HG03354 (cell line): Measurements from ENCODE around the gene RRP12.

Source experiments
- ATAC-seq: cut with Tn5 transposase; IDR thresholded peaks from one replicate; pipeline ENCODE4 v1.9.1; 2021; ENCODE audit warnings: mild to moderate bottlenecking; ENCODE audit not compliant: unreplicated experiment, poor library complexity, severe bottlenecking

The RRP12 gene

DNA sequence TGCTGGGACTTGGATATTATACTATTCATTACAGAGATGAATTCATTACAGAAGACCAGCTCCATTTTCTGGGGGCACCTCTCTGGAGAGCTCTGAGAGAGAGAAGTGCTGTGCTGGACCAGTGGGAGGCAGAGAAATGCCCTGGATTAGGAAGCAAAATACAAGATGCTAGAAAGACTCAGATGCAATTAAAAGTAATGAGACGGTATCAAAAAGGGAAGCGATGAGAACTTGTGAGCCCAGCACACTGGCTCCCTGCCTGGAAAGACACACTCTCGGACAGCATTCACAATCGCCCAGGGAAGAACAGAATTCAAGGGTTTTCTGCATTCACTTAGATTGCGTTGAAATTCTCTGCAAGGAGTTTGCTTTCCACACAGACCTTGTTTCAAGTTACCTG, 63.1 kb downstream of the RRP12 start:
- no peak for ATAC-seq

DNA sequence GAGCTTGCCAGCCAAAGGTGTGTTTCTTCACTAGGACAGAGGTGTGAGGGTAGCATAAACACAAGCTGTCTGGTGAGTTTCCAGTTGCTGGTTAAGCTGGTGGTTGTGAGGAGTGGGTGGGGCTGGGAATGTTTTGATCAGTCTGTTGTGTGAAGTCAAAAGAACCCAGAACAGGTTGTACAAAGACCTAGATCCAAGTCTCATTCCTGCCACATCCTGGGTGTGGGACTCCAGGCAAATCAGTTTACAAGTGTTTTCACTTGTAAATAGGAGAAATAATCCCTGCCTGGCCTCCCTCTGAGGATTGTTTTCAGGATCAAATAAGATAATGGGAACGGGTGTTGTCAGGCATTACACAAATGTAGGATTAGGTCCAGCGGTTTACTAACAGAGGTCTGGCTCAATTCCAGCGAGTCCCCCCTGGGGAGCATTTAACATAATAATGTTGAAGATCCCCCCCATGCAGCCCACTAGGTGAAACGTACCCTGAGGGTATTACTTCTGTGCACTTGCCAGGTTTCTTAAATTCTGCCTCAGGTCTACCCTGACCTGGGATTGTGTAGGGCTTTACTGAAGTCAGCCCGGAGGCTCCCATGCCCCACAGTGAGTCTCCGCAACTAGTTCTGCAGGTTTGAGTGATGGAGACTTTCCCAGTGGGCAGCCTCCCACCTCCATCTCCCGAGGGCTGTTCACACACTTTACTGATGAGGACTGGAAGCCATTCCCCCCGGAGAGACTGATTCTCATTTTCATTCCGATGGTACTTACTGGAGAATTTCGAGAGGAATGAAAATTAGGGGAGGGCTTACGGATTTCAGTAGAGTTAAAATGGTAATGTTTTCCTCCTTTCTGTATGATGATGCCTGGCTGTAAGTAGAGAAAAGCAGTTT, 64.0 kb downstream of the RRP12 start:
- no peak for ATAC-seq

DNA sequence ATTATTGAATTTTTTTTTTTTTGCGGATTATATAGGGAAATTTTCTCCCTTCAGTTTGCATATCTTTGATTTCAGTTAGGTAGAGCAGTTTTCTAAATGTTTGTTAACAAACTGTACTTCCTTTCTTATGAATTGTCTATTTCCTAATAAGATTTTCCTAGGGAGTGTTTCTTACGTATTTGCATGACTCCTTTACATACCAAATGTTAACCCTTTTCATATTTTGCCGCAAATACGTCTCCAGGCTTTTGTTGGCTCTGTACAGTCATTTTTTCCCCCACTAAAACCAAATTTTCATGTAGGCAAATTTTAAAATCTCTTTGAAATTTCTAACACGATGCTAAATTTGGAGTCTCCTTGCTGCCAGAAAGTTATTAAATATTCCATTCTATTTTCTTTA, 64.7 kb downstream of the RRP12 start:
- ATAC-seq: no peak

DNA sequence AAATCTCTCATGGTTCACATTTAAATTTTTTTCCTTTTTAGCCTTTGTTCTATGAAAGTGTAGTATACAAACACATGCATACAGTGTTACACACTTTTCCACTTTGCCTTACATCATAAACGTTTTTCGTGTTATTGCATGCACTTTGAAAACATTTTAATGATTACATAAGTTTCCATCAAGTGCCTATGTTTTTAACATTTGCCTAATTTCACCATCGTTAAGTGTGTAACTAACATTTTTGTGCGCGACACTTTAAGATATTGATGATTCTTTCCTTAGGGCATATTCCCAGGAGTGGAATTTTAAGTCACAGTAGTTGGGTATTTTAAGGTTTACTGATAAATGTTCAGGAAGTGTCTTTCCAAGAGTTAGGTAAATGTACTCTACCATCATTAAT, 65.1 kb downstream of the RRP12 start:
- ATAC-seq: no peak

DNA sequence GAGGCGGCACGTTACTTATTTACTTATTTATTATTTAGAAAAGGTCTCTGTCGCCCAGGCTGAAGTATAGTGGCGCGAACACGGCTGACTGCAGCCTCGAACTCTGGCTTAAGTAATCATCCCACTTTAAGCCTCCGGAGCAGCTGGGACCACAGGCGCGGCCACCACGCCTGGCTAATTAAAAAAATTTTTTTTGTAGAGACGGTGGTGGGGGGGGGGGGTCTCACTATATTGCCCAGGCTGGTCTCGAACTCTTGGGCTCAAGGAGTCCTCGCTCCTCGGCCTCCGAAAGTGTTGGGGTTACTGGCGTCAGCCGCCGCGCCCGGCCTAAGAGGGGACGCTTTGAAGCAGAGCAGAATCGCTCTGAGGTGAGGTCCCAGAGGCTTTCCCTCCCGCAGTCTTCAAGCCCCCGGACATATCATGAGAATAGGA, 65.9 kb downstream of the RRP12 start:
- no peak for ATAC-seq

DNA sequence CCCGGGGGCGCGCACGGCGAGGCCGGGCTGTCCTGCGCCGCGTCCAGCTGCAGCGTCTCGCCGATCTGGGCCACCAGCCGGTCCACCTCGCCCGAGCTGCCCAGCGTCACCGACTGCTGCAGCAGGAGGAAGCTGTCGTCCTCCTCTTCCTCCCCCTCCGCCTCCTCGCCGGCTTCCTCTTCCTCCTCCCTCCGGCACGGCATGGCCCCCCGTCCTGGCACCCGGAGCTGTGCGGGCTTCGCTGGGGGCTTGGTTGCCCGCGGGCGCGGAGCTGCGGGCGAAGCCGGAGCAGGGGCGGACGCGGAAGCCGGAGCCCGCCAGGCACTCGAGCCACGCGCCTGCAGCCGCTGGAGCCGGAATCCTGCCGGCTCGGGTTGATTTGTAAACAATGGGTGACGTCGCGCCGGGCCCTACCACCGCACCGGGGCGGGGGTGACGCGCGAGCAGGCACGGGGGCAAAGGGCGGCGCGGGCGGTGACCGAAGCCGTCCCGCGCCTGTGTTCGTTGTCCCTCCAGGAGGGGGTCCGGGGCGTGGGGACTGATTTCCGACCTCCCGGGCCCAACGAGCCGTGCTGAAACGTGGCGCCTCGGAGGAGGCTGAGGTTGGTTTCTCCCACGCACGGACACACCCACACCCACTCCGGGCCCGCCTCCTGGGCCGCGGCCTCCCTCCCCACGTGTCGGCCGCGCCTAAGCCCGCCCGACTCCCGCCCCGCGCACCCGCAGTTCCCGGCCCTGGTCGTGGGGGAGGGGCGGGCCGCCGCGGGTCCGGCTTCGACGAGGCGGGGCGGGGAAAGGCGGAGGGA, 66.6 kb downstream of the RRP12 start, which contains the start of gene FRAT2:
FRAT2 (minus strand) TSS at position 360 of the 806 bp plus-strand sequence; CDS start at position 203, 157 bp downstream.
- peak; percentile 91 for ATAC-seq

DNA sequence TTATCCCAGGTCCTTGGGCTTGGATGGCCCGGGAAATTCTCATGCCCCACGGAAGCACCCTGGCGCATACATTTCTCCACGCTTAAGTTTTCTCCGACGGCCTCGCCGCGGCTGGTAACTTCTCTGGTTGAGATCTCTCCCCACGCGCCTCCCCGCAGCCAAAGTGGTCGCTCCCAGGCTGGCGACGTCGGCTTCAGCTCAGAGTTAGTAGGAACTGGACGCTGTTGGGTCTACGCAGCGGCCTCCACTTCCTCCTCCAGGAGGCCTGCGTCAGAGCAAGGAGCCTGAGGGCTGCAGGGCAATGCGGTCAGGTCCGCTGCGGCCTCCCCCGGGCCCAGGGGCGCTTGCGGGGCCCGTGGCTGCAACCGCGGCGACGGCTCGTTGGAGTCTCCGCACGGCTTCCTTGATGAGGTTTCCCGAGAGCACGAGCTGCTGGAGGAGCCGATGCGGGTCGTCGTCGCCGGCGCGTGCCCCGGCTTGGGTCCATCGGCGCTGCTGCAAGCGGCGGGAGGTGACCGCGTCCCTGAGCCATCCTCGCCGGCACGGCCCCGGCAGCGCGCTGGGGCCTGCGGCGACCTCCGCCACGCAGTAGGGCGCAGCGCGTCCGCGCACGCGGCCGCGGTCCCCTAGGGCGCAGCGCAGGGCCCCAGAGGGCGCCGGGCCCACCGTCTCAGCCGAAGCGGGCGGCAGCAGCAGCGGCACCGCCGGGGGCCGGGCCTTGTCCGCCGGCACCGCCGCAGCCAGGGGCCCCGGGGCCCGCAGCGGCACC, 67.4 kb downstream of the RRP12 start:
- ATAC-seq: peak; percentile 22

DNA sequence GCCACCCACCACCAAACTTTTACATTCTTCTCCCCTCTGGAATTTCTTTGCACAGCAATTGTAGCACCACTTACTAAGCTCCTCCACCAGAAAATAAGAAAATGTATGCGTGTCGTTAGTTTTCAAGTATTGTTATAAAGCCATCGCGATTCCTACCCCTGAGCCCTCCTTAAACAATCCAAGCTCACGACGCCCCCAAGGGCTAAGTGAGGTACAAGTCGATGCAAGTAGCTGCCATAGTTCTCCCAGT, 67.9 kb downstream of the RRP12 start:
- no peak for ATAC-seq

DNA sequence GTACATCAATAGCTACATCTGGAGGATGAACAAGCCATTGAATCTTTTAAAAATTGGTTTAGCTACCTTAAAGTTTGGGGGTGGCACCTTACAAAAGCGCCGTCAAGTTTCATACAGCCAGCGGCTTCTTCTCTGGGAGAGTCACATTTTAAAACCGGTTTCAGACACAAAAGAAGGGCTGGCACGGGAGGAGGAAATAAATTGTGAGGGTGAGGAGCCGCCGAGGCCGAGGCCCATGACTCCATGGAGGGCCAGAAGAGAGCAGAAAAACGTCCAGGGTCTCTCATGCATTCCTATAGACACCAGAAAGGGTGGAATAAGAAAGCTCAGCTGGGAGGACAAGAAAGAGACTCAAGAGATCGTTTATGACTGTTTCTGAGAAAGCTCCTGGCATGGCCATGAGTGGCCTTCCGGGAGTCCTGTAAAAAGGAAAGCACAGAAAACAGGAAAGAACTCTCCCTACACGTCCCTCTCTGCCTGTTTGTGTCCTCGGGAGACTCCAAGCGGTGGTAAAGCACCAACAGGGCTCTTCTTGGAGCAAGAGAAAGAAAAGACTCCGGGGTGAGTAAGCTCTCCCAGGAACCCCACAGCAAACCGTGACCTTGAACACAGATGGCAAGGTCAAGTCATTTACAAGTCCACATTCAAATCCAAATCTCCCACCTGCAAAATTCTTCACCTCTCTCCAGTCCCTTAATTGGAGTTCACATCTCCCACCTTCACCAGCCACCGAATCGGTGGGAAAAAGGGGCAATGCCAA, 68.4 kb downstream of the RRP12 start:
- ATAC-seq: no peak

DNA sequence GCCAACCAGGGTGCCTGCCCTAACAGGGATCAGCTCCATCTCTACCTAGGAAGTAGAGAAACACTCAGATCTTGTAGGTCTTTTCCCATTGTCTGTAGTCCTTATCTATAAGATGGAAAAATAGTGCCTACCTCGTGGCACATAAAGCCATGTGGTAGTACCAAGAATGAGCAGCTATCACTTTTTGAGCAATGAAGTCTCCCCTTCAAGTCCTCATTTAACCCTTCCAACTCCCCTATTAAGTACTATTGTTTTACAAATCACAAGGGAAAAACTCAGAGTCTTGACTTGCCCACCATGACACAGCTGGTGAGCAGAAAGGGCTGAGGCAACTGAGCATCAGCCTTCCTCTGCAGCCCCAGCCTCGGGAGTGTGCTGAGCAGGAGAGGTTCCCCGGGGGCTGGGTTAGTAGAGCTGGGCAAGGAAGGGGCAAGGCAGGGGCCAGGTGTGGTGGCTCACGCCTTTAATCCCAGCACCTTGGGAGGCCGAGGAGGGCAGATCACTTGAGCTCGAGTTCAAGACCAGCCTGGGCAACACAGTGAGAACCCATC, 69.9 kb downstream of the RRP12 start:
- ATAC-seq: no peak

DNA sequence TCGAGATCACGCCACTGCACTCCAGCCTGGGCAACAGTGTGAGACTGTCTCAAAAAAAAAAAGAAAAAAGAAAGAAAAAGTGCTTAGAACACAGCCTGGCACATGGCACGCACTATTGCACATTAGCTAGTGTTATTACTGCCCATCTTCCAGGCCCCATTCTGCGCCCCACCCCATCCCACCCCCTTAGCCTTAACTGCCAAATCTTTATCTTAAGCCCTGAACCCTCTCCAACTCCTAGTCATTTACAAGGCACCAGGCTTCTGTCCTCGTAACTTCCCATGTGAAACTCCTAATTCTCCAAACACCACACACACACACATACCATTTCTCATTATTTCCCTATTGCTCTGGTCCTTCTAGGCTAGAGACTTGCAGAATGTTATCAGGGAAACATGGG, 71.4 kb downstream of the RRP12 start:
- no peak for ATAC-seq

DNA sequence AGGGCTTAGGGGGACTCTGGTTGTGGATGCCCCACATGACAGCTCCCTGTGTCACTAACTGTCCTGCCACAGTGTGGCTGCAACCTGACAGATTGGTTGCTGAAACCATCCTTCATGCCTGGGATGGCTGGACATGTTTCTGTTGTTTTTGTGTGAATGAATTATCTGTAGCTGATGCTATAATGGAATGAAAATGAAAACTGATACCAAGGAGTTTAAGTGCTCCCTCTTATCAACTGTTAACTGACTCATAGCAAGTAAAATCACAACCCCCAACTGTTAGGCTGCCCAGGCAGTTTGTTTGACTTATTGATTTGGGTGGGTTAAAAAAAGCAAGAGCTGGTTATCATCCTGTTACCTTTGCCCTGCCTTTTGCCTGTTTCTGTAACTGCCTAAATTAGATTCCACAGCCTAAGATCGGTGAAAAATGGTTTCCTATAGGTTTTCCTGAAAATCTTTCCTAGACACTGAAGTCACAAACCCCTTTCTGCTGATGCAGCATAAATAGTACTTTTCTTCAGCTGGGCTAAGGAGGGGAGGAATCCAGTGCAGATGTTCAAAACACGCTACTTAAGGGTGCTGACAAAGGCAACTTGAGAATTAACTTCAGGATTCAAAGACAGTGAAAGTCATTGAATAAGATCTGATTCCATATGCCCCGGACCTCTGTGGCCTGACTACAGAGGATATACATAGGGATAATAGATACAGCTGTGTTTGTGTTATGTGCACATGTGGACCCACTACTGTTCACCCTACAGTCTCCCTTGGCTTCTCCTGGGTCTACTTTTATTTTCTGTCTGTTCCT, 72.3 kb downstream of the RRP12 start:
- ATAC-seq: no peak

DNA sequence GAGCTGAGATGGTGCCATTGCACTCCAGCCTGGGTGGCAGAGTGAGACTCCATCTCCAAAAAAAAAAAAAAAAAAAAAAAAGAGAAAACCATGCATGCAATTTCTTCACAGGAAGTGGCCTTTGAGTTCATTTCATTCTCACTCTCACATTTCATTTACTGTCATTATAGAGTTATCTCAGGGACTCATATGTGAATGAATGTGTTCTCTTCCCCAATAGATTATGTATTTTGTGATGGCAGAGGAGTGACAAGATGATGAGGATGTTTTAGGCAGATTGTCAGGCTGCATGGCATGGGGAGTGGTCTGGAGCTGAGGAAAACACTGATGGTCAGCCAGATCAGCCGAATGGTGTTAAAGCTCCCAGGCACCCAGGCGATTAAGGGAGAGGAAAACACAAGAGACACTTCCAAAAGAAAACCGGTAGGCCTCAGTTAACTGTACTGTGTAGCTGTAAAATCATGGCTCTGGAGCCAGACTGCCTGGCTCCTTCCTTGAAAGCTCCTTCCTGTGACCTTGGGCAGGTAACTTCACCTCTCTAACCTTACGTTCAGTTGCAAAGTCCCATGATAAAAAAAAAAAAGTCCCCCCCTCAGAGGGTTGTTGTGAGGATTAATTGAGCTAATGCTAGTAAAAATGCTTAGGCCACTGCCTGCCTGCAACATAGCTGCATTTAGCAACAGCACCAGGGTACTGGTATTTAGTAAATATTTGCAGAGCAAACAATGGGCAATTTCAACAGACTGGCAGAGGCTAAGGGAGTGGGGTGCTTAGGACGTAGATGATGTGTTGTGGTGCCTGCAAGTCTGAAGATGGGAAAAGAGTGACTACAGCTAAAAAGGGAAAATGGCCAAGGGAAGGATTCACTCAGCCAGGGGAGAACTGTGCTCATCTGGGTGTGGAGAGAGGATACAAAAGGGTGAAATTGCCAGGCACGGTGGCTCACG, 73.5 kb downstream of the RRP12 start:
- ATAC-seq: no peak

DNA sequence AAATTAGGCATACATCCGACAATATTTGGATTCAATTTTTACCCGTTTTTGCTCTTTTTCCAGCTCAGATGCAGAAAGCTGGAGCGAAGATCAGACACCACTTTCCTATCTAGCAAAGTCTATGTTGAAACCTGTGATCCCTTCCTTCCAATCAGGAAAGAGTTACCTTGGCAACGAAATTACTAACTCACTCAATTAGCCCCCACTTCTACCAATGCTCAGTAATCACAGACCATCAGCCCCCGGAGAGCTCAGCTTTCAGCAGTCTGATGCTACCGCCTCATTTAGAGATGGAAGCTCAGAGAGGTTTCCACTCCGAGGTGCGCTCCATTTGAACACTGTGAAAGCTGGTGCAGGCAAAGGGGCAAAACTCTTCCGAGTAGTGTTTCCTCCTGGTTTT, 75.4 kb downstream of the RRP12 start:
- no peak for ATAC-seq

DNA sequence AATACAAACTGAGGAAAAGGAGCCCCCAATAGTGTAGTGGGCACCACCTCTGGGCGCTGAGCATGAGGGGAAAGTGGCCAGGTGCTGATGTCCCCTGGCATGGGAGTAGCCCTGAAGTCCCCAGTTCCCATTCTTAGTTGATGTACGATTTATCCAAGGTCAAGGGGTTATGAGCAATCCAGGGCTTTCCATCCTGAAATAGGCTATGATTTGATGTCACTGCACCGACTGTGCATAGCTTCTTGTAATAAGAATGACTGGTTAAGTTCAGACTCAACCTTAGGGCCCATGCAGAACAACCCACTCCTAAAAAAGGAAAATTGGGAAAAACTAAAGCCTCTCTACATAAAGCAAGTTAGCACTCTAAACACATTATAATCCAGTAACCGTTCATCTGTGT, 77.6 kb downstream of the RRP12 start:
- ATAC-seq: no peak

DNA sequence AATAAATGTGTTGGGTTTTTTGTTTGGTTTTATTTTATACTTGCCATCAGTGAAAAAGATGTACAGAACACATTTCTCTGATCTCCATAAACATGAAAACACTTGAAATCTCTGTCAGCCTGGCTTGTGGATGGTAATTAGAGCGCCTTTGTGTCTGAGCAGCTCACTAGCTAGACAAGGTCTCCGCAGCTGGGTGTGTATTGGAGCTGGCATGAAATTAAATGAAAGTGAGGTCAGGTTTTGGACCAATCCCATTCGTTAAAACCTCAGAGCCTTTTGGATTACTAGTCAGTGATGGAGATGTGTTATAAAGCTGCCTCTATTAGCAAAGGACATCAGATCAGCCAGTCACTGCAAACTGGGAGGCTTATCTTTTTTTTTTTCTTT, 79.3 kb downstream of the RRP12 start:
- ATAC-seq: no peak

DNA sequence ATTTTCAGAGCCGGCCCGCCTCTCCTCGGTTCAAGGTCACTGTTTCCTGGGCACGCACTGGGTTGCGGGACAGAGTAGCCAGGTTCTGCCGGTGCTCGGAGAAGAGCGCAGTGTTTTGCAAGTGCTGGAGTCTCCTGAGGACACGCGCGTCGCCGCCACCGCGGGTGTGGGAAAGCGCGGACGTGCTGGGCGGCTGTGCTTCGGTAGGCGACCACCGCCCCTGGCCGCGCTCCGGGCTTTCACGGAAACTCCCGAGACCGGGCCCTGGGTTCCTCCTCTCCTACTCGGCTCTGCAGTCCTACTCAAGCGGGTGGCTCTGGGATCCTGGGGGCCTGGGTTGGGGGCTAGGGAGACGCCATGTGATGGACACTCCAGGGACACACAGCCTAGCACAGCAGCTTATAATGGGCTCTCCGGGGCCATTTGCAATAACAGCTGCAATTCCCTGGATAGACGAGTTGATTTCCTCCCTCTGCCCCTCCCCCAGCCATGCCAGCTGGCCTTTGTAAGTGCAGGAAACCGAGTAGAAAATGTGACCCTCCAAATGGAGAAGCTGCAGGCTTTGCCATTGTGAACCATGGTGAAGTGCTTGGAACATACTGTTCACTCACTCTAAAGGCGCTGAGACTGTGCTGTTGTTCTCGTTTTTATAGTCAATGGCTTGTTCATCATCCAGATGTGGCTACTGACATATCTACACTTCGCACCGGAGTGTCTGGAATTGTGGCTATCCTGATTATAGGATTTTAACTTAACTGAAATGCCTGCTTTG, 79.9 kb downstream of the RRP12 start:
- no peak for ATAC-seq
